SK-N-SH (cell line): ENCODE measurements around the gene SLC13A4. TPM values are rescaled to one million over a fixed set of nuclear protein-coding genes. Genes with fewer than 3 reads are reported as not detected.
A peak's percentile ranks its signal among the peaks of the same experiment; 100 is the strongest.

ENCODE experiments used
- CTCF ChIA-PET: fragments of 300-600, 350-600 bp; formaldehyde crosslinking; extraction: SDS; loops from one replicate; lab custom pipeline; 2021; lab: Yijun Ruan, JAX
- POLR2A ChIA-PET: fragments of 350-600 bp; sonication (Branson Sonifier 250); formaldehyde crosslinking; extraction: SDS; loops from one replicate; lab custom pipeline; 2020; ENCODE audit warnings: antibody characterized with exemption, inconsistent platforms; lab: Yijun Ruan, JAX
- DNase-seq: peaks from one replicate; pipeline ENCODE4 v3.0.0; 2012
- H2AFZ ChIP-seq: fragments of 200-600 bp; sonication (generic); 2 replicates; pipeline ENCODE4 v1.8.1; 2016; ENCODE audit warnings: antibody characterized with exemption, mild to moderate bottlenecking, low read depth
- H3F3A ChIP-seq: fragments of 200-600 bp; sonication (generic); replicated peaks from 2 replicates; pipeline ENCODE3; 2016; ENCODE audit warnings: antibody characterized with exemption, mild to moderate bottlenecking; ENCODE audit not compliant: insufficient read depth
- H3K27ac ChIP-seq, 2 experiments: fragments of 200-500 bp in 1 of 2; fragments of 200-600 bp in 1 of 2; sonication (Bioruptor generic) in 1 of 2; sonication (generic), shearing (Covaris generic) in 1 of 2; 2 replicates each; pipeline versions ENCODE4 v1.5.1 to v1.6.1; 2014 to 2016; ENCODE audit warnings: low read depth in 2 of 2, inconsistent platforms in 1 of 2, low read length in 1 of 2, mild to moderate bottlenecking in 1 of 2, mixed read lengths in 1 of 2
- H3K27me3 ChIP-seq: fragments of 200-600 bp; sonication (generic), shearing (Covaris generic); 2 replicates; pipeline ENCODE4 v1.6.1; 2016; ENCODE audit warnings: mixed run types; ENCODE audit not compliant: insufficient read depth
- H3K36me3 ChIP-seq, 2 experiments: fragments of 200-500 bp in 1 of 2; fragments of 200-600 bp in 1 of 2; sonication (Bioruptor generic) in 1 of 2; sonication (generic) in 1 of 2; replicated peaks in 1 of 2; 2 replicates each; pipeline versions ENCODE3 to v1.5.1; 2014 to 2016; ENCODE audit warnings: low read length in 1 of 2, mild to moderate bottlenecking in 1 of 2; ENCODE audit not compliant: insufficient read depth in 2 of 2, control insufficient read depth in 1 of 2
- H3K4me1 ChIP-seq, 2 experiments: fragments of 200-500 bp in 1 of 2; fragments of 200-600 bp in 1 of 2; sonication (Bioruptor generic) in 1 of 2; sonication (generic), shearing (Covaris generic) in 1 of 2; 2 replicates each; pipeline versions ENCODE4 v1.5.1 to v1.6.1; 2014 to 2016; ENCODE audit warnings: low read depth in 1 of 2, low read length in 1 of 2, mixed run types in 1 of 2; ENCODE audit not compliant: insufficient read depth in 2 of 2, control insufficient read depth in 1 of 2
- H3K4me2 ChIP-seq: fragments of 200-600 bp; sonication (generic), shearing (Covaris generic); 2 replicates; pipeline ENCODE4 v1.6.1; 2017; ENCODE audit warnings: mixed run types
- H3K4me3 ChIP-seq, 2 experiments: fragments of 200-500 bp in 1 of 2; fragments of 200-600 bp in 1 of 2; sonication (Bioruptor generic) in 1 of 2; sonication (generic), shearing (Covaris generic) in 1 of 2; 2 replicates each; pipeline versions ENCODE4 v1.5.1 to v1.8.1; 2014 to 2016; ENCODE audit warnings: low read depth in 2 of 2, inconsistent platforms in 1 of 2, low read length in 1 of 2, mild to moderate bottlenecking in 1 of 2, mixed read lengths in 1 of 2, moderate library complexity in 1 of 2
- H3K79me2 ChIP-seq: fragments of 200-600 bp; sonication (generic); 2 replicates; pipeline ENCODE4 v1.8.1; 2017; ENCODE audit warnings: mild to moderate bottlenecking; ENCODE audit not compliant: insufficient read depth
- H3K9ac ChIP-seq: fragments of 200-600 bp; sonication (generic); 2 replicates; pipeline ENCODE4 v1.6.1; 2017; ENCODE audit warnings: mixed run types
- H3K9me2 ChIP-seq: fragments of 200-600 bp; sonication (generic); 2 replicates; pipeline ENCODE4 v1.6.1; 2017; ENCODE audit warnings: mixed run types
- H3K9me3 ChIP-seq: fragments of 200-600 bp; sonication (generic); 2 replicates; pipeline ENCODE4 v1.6.1; 2017; ENCODE audit warnings: mixed run types, mild to moderate bottlenecking, moderate library complexity
- H4K20me1 ChIP-seq: fragments of 200-600 bp; sonication (generic); 2 replicates; pipeline ENCODE4 v1.6.1; 2017; ENCODE audit warnings: mild to moderate bottlenecking, mixed run types; ENCODE audit not compliant: insufficient read depth
- CHD2 ChIP-seq: fragments of 150-350 bp; IDR thresholded peaks from 2 replicates; pipeline ENCODE4 v1.6.1; 2018; ENCODE audit warnings: low read length; ENCODE audit not compliant: partially characterized antibody
- EP300 ChIP-seq, 2 experiments: IDR thresholded peaks; 2 replicates each; pipeline versions ENCODE4 v1.4.0 to v1.6.1; 2012; ENCODE audit warnings: borderline replicate concordance in 1 of 2, low read depth in 1 of 2, low read length in 1 of 2
- EZH2phosphoT487 ChIP-seq: fragments of 200-600 bp; sonication (generic); IDR thresholded peaks from 2 replicates; pipeline ENCODE4 v1.6.1; 2017; ENCODE audit warnings: low read depth, mixed run types, mild to moderate bottlenecking, antibody characterized with exemption, moderate library complexity, borderline replicate concordance
- FOXJ3 ChIP-seq: sonication (generic); formaldehyde crosslinking; IDR thresholded peaks from 2 replicates; pipeline ENCODE4 v1.5.1; 2020; ENCODE audit warnings: mild to moderate bottlenecking, missing genetic modification reagents
- FOXM1 ChIP-seq: IDR thresholded peaks from 2 replicates; pipeline ENCODE4 v1.4.0; 2012; ENCODE audit warnings: low read depth, mild to moderate bottlenecking
- GABPA ChIP-seq: IDR thresholded peaks from 2 replicates; pipeline ENCODE4 v1.4.0; 2012; ENCODE audit warnings: low read depth, mild to moderate bottlenecking
- MXI1 ChIP-seq: IDR thresholded peaks from 2 replicates; pipeline ENCODE4 v1.6.1; 2012; ENCODE audit warnings: mild to moderate bottlenecking, low read depth, low read length, improper control_type of control experiment
- NFIC ChIP-seq: IDR thresholded peaks from 2 replicates; pipeline ENCODE4 v1.4.0; 2012; ENCODE audit warnings: borderline replicate concordance
- NRF1 ChIP-seq: IDR thresholded peaks from 2 replicates; pipeline ENCODE4 v1.6.1; 2012; ENCODE audit warnings: low read depth, mild to moderate bottlenecking, low read length
- POLR2AphosphoS5 ChIP-seq: IDR thresholded peaks from 2 replicates; pipeline ENCODE4 v1.6.1; 2012; ENCODE audit warnings: low read depth, low read length
- RAD21 ChIP-seq: IDR thresholded peaks from 2 replicates; pipeline ENCODE4 v1.6.1; 2012; ENCODE audit warnings: mild to moderate bottlenecking, low read length
- RCOR1 ChIP-seq: fragments of 150-350 bp; IDR thresholded peaks from 2 replicates; pipeline ENCODE4 v1.6.1; 2017; ENCODE audit warnings: antibody characterized with exemption, low read length
- RFX5 ChIP-seq: IDR thresholded peaks from 2 replicates; pipeline ENCODE4 v1.6.1; 2012; ENCODE audit warnings: mild to moderate bottlenecking, improper control_type of control experiment, low read length
- RXRA ChIP-seq: IDR thresholded peaks from 2 replicates; pipeline ENCODE4 v1.4.0; 2012; ENCODE audit warnings: low read depth, mild to moderate bottlenecking, borderline replicate concordance
- SIN3A ChIP-seq: IDR thresholded peaks from 2 replicates; pipeline ENCODE4 v1.6.1; 2012; ENCODE audit warnings: low read depth, mild to moderate bottlenecking, low read length, moderate library complexity, borderline replicate concordance
- TAF1 ChIP-seq: IDR thresholded peaks from 2 replicates; pipeline ENCODE4 v1.6.1; 2012; ENCODE audit warnings: low read depth, mild to moderate bottlenecking, low read length, moderate library complexity, borderline replicate concordance
- TCF12 ChIP-seq: IDR thresholded peaks from 2 replicates; pipeline ENCODE4 v1.4.0; 2012
- TEAD4 ChIP-seq: IDR thresholded peaks from 2 replicates; pipeline ENCODE4 v1.4.0; 2012; ENCODE audit warnings: mild to moderate bottlenecking, borderline replicate concordance; ENCODE audit not compliant: insufficient read depth
- YY1 ChIP-seq: IDR thresholded peaks from 2 replicates; pipeline ENCODE4 v1.4.0; 2012; ENCODE audit warnings: low read depth, mild to moderate bottlenecking
- WGBS: methylation state at CpG from one replicate; pipeline ENCODE4 v1.1.6; 2017; ENCODE audit warnings: low lambda C conversion rate; 5-methylcytosine and 5-hydroxymethylcytosine counted together
- polyA plus RNA-seq, 3 experiments: library from polyadenylated mRNA; depleted of rRNA; stranded (reverse); fragments of >200 nt; gene quantifications; 2 replicates each; pipeline ENCODE4 v1.2.3, GENCODE V29; 2012
- TF ChIP-seq, protein P1 (sequence below): IDR thresholded peaks from 2 replicates; pipeline ENCODE4 v1.4.0; 2012; ENCODE audit warnings: low read depth, borderline replicate concordance
- TF ChIP-seq, protein P2 (sequence below): fragments of 200-600 bp; sonication (generic); IDR thresholded peaks from 2 replicates; pipeline ENCODE4 v1.6.1; 2017; ENCODE audit warnings: antibody characterized with exemption, mild to moderate bottlenecking, moderate library complexity
- TF ChIP-seq, protein P3 (sequence below): IDR thresholded peaks from 2 replicates; pipeline ENCODE4; 2012
- TF ChIP-seq, protein P4 (sequence below): IDR thresholded peaks from 2 replicates; pipeline ENCODE4 v1.6.1; 2012; ENCODE audit warnings: mild to moderate bottlenecking, low read depth, low read length, moderate library complexity

The SLC13A4 gene
- polyA plus RNA-seq, 1 of the 3 experiments (the other 2 are of a cell fraction): 0.30 TPM

DNA sequence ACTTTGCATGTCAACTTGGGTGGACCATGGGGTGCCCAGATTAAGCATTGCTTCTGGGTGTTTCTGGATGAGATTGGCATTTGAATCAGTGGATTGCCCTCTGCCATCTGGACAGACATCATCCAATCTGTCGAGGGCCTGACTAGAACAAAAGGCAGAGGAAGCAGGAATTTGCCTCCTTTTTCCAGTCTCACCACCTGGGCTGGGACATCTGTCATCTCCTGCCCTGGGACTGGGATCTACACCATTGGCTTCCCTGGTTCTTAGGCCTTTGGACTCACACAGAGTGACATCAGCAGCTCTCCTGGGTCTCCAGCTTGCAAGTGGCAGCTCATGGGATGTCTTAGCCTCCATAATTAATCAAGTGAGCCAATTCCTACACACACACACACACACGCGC is 10.3 kb downstream of the SLC13A4 start (continued):
- TF ChIP-seq, protein P1, sequence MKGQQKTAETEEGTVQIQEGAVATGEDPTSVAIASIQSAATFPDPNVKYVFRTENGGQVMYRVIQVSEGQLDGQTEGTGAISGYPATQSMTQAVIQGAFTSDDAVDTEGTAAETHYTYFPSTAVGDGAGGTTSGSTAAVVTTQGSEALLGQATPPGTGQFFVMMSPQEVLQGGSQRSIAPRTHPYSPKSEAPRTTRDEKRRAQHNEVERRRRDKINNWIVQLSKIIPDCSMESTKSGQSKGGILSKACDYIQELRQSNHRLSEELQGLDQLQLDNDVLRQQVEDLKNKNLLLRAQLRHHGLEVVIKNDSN: no peak
- TF ChIP-seq EP300 (IDR thresholded peaks at IDR 0.05; ENCODE audit: borderline replicate concordance in 1 of 2, low read depth in 1 of 2, low read length in 1 of 2) (no peak), RFX5 (no peak), NFIC (no peak), MXI1 (no peak), YY1 (no peak)

DNA sequence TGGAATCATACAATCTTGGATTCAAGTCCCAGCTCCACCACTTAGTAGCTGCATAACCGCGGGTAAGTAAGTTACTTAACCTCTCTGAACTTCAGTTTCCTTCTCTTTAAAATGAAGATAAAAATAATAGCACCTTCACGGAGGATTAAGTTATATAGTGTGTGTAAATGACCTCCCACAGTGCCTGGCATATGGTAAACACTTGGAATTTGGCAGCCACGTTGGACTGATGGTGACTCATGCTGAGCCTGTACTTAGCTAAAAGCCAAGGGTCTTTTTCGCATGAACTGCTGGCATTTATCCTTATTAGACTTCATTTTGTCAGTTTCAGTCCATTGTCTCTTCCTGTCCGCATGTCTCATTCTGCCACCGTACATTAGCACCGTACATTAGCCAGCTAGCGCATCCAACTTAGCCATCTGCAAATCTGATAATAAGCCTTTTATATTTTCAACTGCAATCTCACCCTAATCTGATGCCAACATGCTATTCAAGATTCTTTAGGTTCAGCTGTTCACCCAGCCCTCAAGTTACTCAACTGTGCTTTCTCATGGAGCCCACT is 11.2 kb downstream of the SLC13A4 start:
- H3K9me3 ChIP-seq: no peaks in the 10 kb centered on the region
- no peaks in the 10 kb centered on the region for H3K9me2 ChIP-seq
- ChIA-PET POLR2A (no interaction called here), CTCF (interaction anchor here (1.1 to 11.2 kb wide), 3 partner anchors 12 to 85 kb away, joined by 5 to 153 read pairs (median 6); no protein-coding TSS in a partner anchor)
- H3K4me2 ChIP-seq: peak overlapping the region; percentile 28
- peaks cover 33% of the 10 kb centered on the region for H3F3A ChIP-seq
- peaks cover 33 to 43% of the 10 kb centered on the region in 2 experiments for H3K4me1 ChIP-seq
- no peak overlapping the region for H3K4me3 ChIP-seq
- peak overlapping the region; percentile 33 for H2AFZ ChIP-seq
- no peaks in the 10 kb centered on the region for H4K20me1 ChIP-seq
- H3K36me3 ChIP-seq: no peaks in the 10 kb centered on the region
- no peak overlapping the region; the same call in 1 of the 2 replicates for H3K9ac ChIP-seq
- peak overlapping the region; percentile 53 to 80; a peak in 3 of 4 replicates for H3K27ac ChIP-seq
- WGBS: 8% methylated on average over 9 of the region's 9 CpGs
- H3K79me2 ChIP-seq: no peaks in the 10 kb centered on the region
- DNase-seq: peak; percentile 57
- H3K27me3 ChIP-seq: no peaks in the 10 kb centered on the region
- TF ChIP-seq RCOR1 (peak; percentile 23; the same call in 1 of the 2 replicates), NFIC (peak; percentile 96), FOXJ3 (CRISPR knock-in tag) (no peak), TEAD4 (peak; percentile 76; the same call in 1 of the 2 replicates), TAF1 (peak; percentile 33; the same call in 1 of the 2 replicates), FOXM1 (peak; percentile 73; the same call in 1 of the 2 replicates), NRF1 (no peak), SIN3A (peak; percentile 84; the same call in 1 of the 2 replicates), RXRA (peak; percentile 55; the same call in 1 of the 2 replicates), RAD21 (0 out of 2 replicates have a peak, but pooled peaks have one; percentile 11), GABPA (0 out of 2 replicates have a peak, but pooled peaks have one; percentile 23), POLR2AphosphoS5 (peak; percentile 73), CHD2 (peak; percentile 47), TCF12 (peak; percentile 95), EZH2phosphoT487 (no peak), MXI1 (0 out of 2 replicates have a peak, but pooled peaks have one; percentile 38)
- TF ChIP-seq, protein P2, sequence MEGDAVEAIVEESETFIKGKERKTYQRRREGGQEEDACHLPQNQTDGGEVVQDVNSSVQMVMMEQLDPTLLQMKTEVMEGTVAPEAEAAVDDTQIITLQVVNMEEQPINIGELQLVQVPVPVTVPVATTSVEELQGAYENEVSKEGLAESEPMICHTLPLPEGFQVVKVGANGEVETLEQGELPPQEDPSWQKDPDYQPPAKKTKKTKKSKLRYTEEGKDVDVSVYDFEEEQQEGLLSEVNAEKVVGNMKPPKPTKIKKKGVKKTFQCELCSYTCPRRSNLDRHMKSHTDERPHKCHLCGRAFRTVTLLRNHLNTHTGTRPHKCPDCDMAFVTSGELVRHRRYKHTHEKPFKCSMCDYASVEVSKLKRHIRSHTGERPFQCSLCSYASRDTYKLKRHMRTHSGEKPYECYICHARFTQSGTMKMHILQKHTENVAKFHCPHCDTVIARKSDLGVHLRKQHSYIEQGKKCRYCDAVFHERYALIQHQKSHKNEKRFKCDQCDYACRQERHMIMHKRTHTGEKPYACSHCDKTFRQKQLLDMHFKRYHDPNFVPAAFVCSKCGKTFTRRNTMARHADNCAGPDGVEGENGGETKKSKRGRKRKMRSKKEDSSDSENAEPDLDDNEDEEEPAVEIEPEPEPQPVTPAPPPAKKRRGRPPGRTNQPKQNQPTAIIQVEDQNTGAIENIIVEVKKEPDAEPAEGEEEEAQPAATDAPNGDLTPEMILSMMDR: no peak
- TF ChIP-seq, protein P1: no peak
- TF ChIP-seq, protein P3, sequence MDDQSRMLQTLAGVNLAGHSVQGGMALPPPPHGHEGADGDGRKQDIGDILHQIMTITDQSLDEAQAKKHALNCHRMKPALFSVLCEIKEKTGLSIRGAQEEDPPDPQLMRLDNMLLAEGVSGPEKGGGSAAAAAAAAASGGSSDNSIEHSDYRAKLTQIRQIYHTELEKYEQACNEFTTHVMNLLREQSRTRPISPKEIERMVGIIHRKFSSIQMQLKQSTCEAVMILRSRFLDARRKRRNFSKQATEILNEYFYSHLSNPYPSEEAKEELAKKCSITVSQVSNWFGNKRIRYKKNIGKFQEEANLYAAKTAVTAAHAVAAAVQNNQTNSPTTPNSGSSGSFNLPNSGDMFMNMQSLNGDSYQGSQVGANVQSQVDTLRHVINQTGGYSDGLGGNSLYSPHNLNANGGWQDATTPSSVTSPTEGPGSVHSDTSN: peak; percentile 90
- TF ChIP-seq, protein P4, sequence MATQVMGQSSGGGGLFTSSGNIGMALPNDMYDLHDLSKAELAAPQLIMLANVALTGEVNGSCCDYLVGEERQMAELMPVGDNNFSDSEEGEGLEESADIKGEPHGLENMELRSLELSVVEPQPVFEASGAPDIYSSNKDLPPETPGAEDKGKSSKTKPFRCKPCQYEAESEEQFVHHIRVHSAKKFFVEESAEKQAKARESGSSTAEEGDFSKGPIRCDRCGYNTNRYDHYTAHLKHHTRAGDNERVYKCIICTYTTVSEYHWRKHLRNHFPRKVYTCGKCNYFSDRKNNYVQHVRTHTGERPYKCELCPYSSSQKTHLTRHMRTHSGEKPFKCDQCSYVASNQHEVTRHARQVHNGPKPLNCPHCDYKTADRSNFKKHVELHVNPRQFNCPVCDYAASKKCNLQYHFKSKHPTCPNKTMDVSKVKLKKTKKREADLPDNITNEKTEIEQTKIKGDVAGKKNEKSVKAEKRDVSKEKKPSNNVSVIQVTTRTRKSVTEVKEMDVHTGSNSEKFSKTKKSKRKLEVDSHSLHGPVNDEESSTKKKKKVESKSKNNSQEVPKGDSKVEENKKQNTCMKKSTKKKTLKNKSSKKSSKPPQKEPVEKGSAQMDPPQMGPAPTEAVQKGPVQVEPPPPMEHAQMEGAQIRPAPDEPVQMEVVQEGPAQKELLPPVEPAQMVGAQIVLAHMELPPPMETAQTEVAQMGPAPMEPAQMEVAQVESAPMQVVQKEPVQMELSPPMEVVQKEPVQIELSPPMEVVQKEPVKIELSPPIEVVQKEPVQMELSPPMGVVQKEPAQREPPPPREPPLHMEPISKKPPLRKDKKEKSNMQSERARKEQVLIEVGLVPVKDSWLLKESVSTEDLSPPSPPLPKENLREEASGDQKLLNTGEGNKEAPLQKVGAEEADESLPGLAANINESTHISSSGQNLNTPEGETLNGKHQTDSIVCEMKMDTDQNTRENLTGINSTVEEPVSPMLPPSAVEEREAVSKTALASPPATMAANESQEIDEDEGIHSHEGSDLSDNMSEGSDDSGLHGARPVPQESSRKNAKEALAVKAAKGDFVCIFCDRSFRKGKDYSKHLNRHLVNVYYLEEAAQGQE: 0 out of 2 replicates have a peak, but pooled peaks have one; percentile 39
